Measurements from ENCODE around the gene DNM3. TPM values are rescaled to one million over a fixed set of nuclear protein-coding genes. Genes with fewer than 3 reads are reported as not detected.

Gene DNM3
- total RNA-seq, 1 experiment from 2014 or later: 0.71 TPM

DNA sequence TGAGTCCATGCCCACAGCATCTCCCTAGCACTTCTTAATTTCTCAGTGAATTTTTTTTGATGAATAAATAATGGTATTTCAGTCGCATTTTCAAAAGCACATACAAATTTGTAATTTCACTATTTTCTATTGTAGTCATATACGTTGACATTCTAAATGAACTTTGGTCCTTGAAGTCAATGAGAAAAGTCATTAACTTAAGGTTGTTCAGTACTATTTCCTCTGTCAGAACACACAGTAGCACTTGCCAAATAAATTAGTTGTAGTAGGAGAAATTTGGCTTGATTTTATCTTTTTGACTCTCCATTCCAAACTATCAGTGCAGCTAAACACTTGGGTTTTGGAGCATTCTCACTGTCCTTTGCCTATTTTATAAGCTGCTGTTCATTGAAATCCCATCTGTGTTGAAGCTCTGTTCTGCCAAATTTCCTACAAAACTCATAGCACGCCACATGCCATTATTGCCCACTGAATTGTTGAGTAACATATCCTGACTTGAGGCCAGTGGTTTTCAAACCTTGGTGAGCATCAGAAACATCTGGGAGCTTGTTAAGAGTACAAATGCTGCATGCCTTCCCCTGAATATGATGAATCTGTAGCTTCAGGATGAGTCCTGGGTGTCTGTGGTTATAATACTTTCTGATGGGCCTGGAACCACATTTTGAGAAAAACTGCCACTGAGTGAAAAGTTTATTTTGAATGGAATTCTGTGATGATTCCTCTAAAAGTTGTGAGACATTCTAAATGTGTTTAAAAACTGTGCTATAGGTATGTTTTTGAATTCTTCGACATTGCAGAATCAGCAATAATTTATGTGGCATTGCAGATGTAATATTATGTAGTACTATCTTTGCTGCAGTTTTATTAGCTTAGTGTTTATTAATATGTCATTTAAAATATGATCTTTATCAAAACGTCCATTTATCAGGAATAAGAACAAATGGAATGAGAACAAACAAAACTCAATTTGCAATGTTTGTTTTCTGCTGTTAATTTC, 78.9 kb downstream of the DNM3 start:
- ChIA-PET CTCF (interaction anchor here (0.6 kb wide), 1 partner anchor 9 kb away, joined by 3 read pairs; no protein-coding TSS in a partner anchor), POLR2A (ENCODE audit: low non-redundant PET) (no interaction called here)
- H3K4me1 ChIP-seq (ENCODE audit: insufficient read depth, low read length, poor library complexity, severe bottlenecking): peaks cover 12% of the 10 kb centered on the region
- H3K9me3 ChIP-seq (ENCODE audit: low read depth, low read length, poor library complexity, severe bottlenecking): no peaks in the 10 kb centered on the region
- DNase-seq (ENCODE audit: low spot score): no peak
- H3K4me3 ChIP-seq (ENCODE audit: low read depth, low read length, poor library complexity, severe bottlenecking): no peak overlapping the region
- no peak overlapping the region for H3K27ac ChIP-seq (ENCODE audit: low read depth, low read length, poor library complexity, severe bottlenecking)
- no peaks in the 10 kb centered on the region for H3K27me3 ChIP-seq (replicated peaks; ENCODE audit: insufficient read depth, low read depth, low read length, poor library complexity)
- intact Hi-C loops (cut with micrococcal nuclease; ENCODE audit: unreplicated experiment): no loop called here
- TF ChIP-seq, protein P1, sequence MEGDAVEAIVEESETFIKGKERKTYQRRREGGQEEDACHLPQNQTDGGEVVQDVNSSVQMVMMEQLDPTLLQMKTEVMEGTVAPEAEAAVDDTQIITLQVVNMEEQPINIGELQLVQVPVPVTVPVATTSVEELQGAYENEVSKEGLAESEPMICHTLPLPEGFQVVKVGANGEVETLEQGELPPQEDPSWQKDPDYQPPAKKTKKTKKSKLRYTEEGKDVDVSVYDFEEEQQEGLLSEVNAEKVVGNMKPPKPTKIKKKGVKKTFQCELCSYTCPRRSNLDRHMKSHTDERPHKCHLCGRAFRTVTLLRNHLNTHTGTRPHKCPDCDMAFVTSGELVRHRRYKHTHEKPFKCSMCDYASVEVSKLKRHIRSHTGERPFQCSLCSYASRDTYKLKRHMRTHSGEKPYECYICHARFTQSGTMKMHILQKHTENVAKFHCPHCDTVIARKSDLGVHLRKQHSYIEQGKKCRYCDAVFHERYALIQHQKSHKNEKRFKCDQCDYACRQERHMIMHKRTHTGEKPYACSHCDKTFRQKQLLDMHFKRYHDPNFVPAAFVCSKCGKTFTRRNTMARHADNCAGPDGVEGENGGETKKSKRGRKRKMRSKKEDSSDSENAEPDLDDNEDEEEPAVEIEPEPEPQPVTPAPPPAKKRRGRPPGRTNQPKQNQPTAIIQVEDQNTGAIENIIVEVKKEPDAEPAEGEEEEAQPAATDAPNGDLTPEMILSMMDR (conservative IDR thresholded peaks at IDR 0.05; ENCODE audit: low read depth, low read length): no peak
- no peak for TF ChIP-seq EZH2 (IDR thresholded peaks at IDR 0.05; ENCODE audit: borderline replicate concordance, low read depth, low read length, poor library complexity, severe bottlenecking)
- no TSS peak for BruUV-seq (replicated peaks)
- H3K36me3 ChIP-seq (ENCODE audit: insufficient read depth, low read length, poor library complexity, severe bottlenecking): no peaks in the 10 kb centered on the region

DNA sequence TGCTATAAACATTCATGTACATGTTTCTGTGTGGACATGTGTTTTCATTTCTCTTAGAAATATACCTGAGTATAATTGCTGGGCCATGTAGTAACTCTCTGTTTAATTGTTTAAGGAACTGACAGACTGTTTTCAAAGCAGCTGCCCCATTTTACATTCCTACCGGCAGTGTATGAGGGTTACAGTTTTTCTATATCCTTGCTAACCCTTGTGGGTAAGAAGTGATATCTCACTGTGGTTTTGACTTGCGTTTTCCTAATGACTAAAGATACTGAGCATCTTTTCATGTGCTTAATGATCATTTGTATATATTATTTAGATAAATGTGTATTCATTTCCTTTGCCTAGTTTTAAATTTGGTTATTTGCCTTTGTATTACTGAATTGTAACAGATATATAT, 81.7 kb downstream of the DNM3 start:
- H3K4me1 ChIP-seq (ENCODE audit: insufficient read depth, low read length, poor library complexity, severe bottlenecking): peaks cover 1% of the 10 kb centered on the region
- H3K36me3 ChIP-seq (ENCODE audit: insufficient read depth, low read length, poor library complexity, severe bottlenecking): no peaks in the 10 kb centered on the region
- ChIA-PET POLR2A (ENCODE audit: low non-redundant PET) (no interaction called here), CTCF (no interaction called here)
- BruUV-seq (replicated peaks): no TSS peak
- no peak overlapping the region for H3K27ac ChIP-seq (ENCODE audit: low read depth, low read length, poor library complexity, severe bottlenecking)
- intact Hi-C loops (cut with micrococcal nuclease; ENCODE audit: unreplicated experiment): no loop called here
- TF ChIP-seq, protein P1 (conservative IDR thresholded peaks at IDR 0.05; ENCODE audit: low read depth, low read length): no peak
- no peak for TF ChIP-seq EZH2 (IDR thresholded peaks at IDR 0.05; ENCODE audit: borderline replicate concordance, low read depth, low read length, poor library complexity, severe bottlenecking)
- no peak overlapping the region for H3K4me3 ChIP-seq (ENCODE audit: low read depth, low read length, poor library complexity, severe bottlenecking)
- H3K9me3 ChIP-seq (ENCODE audit: low read depth, low read length, poor library complexity, severe bottlenecking): no peaks in the 10 kb centered on the region
- no peaks in the 10 kb centered on the region for H3K27me3 ChIP-seq (replicated peaks; ENCODE audit: insufficient read depth, low read depth, low read length, poor library complexity)
- no peak for DNase-seq (ENCODE audit: low spot score)

DNA sequence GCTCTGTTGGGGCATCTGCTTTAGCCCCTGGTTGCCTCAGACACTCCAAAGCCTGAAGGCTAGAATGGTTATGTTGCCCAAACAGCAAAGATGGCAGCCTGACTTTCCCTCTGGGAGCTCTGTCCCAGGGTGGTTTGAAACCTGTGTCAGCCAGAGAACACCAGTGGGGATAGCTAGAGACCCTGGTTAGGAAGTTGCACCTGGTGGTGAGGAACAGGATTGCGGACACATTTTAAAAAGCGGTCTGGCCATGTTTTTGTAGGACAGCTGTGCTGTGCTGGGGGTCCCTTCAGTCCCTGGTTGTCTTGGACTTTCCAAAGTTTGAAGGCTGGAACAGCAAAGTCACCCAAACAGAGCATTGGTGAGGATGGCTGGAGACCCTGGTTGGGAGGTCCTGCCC, 87.8 kb downstream of the DNM3 start:
- ChIA-PET CTCF (interaction anchor here (0.6 kb wide), 1 partner anchor 9 kb away, joined by 3 read pairs; no protein-coding TSS in a partner anchor), POLR2A (ENCODE audit: low non-redundant PET) (no interaction called here)
- no peaks in the 10 kb centered on the region for H3K36me3 ChIP-seq (ENCODE audit: insufficient read depth, low read length, poor library complexity, severe bottlenecking)
- intact Hi-C loops (cut with micrococcal nuclease; ENCODE audit: unreplicated experiment): no loop called here
- H3K9me3 ChIP-seq (ENCODE audit: low read depth, low read length, poor library complexity, severe bottlenecking): no peaks in the 10 kb centered on the region
- H3K4me3 ChIP-seq (ENCODE audit: low read depth, low read length, poor library complexity, severe bottlenecking): no peak overlapping the region
- H3K27ac ChIP-seq (ENCODE audit: low read depth, low read length, poor library complexity, severe bottlenecking): no peak overlapping the region
- no peaks in the 10 kb centered on the region for H3K27me3 ChIP-seq (replicated peaks; ENCODE audit: insufficient read depth, low read depth, low read length, poor library complexity)
- no TSS peak for BruUV-seq (replicated peaks)
- H3K4me1 ChIP-seq (ENCODE audit: insufficient read depth, low read length, poor library complexity, severe bottlenecking): no peaks in the 10 kb centered on the region
- no peak for TF ChIP-seq EZH2 (IDR thresholded peaks at IDR 0.05; ENCODE audit: borderline replicate concordance, low read depth, low read length, poor library complexity, severe bottlenecking)
- TF ChIP-seq, protein P1 (conservative IDR thresholded peaks at IDR 0.05; ENCODE audit: low read depth, low read length): peak; percentile 38
- DNase-seq (ENCODE audit: low spot score): no peak

All from A673 (cell line).